A549 (cell line): ENCODE data around the gene BPIFB4. TPM values are rescaled to one million over a fixed set of nuclear protein-coding genes. Genes with fewer than 3 reads are reported as not detected.
"Not testable (repeated sequence)": the region's sequence is repeated elsewhere in the genome, so short reads cannot be mapped to it uniquely, and the experiment has no call there.

Experiments used
- ATAC-seq, 2 experiments: fragments of 200-7000 bp in 1 of 2; fragments of >200 bp in 1 of 2; cut with Nextera tagmentation in 1 of 2; cut with Tn5 transposase in 1 of 2; 3 replicates each; pipeline versions ENCODE4 v1.8.0 to v1.9.1; 2018 to 2020; ENCODE audit warnings: mild to moderate bottlenecking in 1 of 2, moderate library complexity in 1 of 2
- CTCF ChIA-PET: fragments of 300-600 bp; sonication (Branson Sonifier 250); formaldehyde crosslinking; extraction: SDS; loops from one replicate; lab custom pipeline; 2021; ENCODE audit warnings: antibody characterized with exemption, inconsistent platforms; lab: Yijun Ruan, JAX
- POLR2A ChIA-PET: fragments of 350-600 bp; formaldehyde crosslinking; extraction: SDS; loops from one replicate; lab custom pipeline; 2021; ENCODE audit warnings: antibody characterized with exemption, inconsistent platforms; lab: Yijun Ruan, JAX
- DNase-seq, 2 experiments: peaks; one replicate each; pipeline versions ENCODE4 v3.0.0 to v3.0.0-alpha.2; 2011 to 2016; ENCODE audit warnings: low read depth in 1 of 2, low spot score in 1 of 2
- FAIRE-seq: peaks from 2 replicates; lab custom pipeline; 2011; peaks lifted over from hg19 to GRCh38; lab: Jason Lieb, UNC
- H3K27ac ChIP-seq, 2 experiments: fragments of >200 bp; sonication (Bioruptor Twin); formaldehyde crosslinking; 3 replicates each; pipeline ENCODE4 v1.5.1; 2016 to 2017
- H3K4me1 ChIP-seq: fragments of >200 bp; sonication (Bioruptor Twin); formaldehyde crosslinking; 3 replicates; pipeline ENCODE4 v1.6.1; 2016
- H3K4me2 ChIP-seq: fragments of >200 bp; sonication (Bioruptor Twin); formaldehyde crosslinking; 3 replicates; pipeline ENCODE4 v1.6.1; 2016
- H3K4me3 ChIP-seq: fragments of >200 bp; sonication (Bioruptor Twin); formaldehyde crosslinking; 3 replicates; pipeline ENCODE4 v1.5.1; 2016
- H3K9me3 ChIP-seq: fragments of >200 bp; sonication (Bioruptor Twin); formaldehyde crosslinking; 3 replicates; pipeline ENCODE4 v1.6.1; 2016
- ATOH8 ChIP-seq: fragments of 250-450 bp; sonication (Bioruptor Pico); IDR thresholded peaks from 2 replicates; pipeline ENCODE4 v1.5.0; 2020; ENCODE audit warnings: low read depth, mild to moderate bottlenecking, moderate library complexity
- BHLHE40 ChIP-seq: IDR thresholded peaks from 2 replicates; pipeline ENCODE4 v1.6.1; 2012; ENCODE audit warnings: low read depth, low read length, inconsistent platforms
- CBX2 ChIP-seq: fragments of 200-600 bp; sonication (generic); IDR thresholded peaks from 2 replicates; pipeline ENCODE4 v1.6.1; 2016; ENCODE audit warnings: low read depth, mild to moderate bottlenecking, borderline replicate concordance
- CEBPB ChIP-seq, 2 experiments: fragments of >200 bp in 1 of 2; sonication (Bioruptor Twin) in 1 of 2; formaldehyde crosslinking in 1 of 2; IDR thresholded peaks; 2 replicates each; pipeline ENCODE4 v1.6.1; 2012 to 2016
- CHD2 ChIP-seq: fragments of 150-350 bp; IDR thresholded peaks from 2 replicates; pipeline ENCODE4 v1.6.1; 2014; ENCODE audit warnings: low read length; ENCODE audit not compliant: partially characterized antibody
- CTCF ChIP-seq: fragments of >200 bp; sonication (Bioruptor Twin); formaldehyde crosslinking; IDR thresholded peaks from 3 replicates; pipeline ENCODE4 v1.5.1; 2016
- ELK1 ChIP-seq: fragments of 150-350 bp; IDR thresholded peaks from 2 replicates; pipeline ENCODE4 v1.6.1; 2014; ENCODE audit warnings: low read depth, mild to moderate bottlenecking, low read length
- EP300 ChIP-seq, 2 experiments: fragments of >200 bp; sonication (Bioruptor Twin); formaldehyde crosslinking; IDR thresholded peaks; 2 replicates in 1 of 2; 3 replicates in 1 of 2; pipeline ENCODE4 v1.6.1; 2016 to 2017
- ESRRA ChIP-seq: fragments of 150-350 bp; IDR thresholded peaks from 2 replicates; pipeline ENCODE4 v1.6.1; 2014; ENCODE audit warnings: mild to moderate bottlenecking, low read length, borderline replicate concordance
- FOXS1 ChIP-seq: fragments of 250-450 bp; sonication (Bioruptor Pico); IDR thresholded peaks from 2 replicates; pipeline ENCODE4 v1.5.0; 2020; ENCODE audit warnings: mild to moderate bottlenecking, moderate library complexity
- HEYL ChIP-seq: fragments of 250-450 bp; sonication (Bioruptor Pico); IDR thresholded peaks from 2 replicates; pipeline ENCODE4 v1.8.0; 2021; ENCODE audit warnings: mild to moderate bottlenecking, moderate library complexity
- HOXB13 ChIP-seq: fragments of 250-450 bp; sonication (Bioruptor Pico); IDR thresholded peaks from 2 replicates; pipeline ENCODE4 v1.5.0; 2020; ENCODE audit warnings: low read depth, mild to moderate bottlenecking, moderate library complexity
- JUN ChIP-seq, 2 experiments: fragments of >200 bp; sonication (Bioruptor Twin); formaldehyde crosslinking; IDR thresholded peaks; 2 replicates in 1 of 2; 3 replicates in 1 of 2; pipeline ENCODE4 v1.6.1; 2016 to 2017
- MAFK ChIP-seq: fragments of 450-650 bp; IDR thresholded peaks from 2 replicates; pipeline ENCODE4 v1.6.1; 2014; ENCODE audit not compliant: partially characterized antibody
- NFE2L2 ChIP-seq: fragments of 150-350 bp; conservative IDR thresholded peaks from 2 replicates; pipeline ENCODE4 v1.6.1; 2014; ENCODE audit warnings: low read length
- NPAS2 ChIP-seq: fragments of 250-450 bp; sonication (Bioruptor Pico); IDR thresholded peaks from 2 replicates; pipeline ENCODE4 v1.8.0; 2022; ENCODE audit warnings: mild to moderate bottlenecking, moderate library complexity, borderline replicate concordance
- NR3C1 ChIP-seq: fragments of >200 bp; sonication (Bioruptor Twin); formaldehyde crosslinking; IDR thresholded peaks from 3 replicates; pipeline ENCODE4 v1.6.1; 2017
- POLR2AphosphoS2 ChIP-seq: conservative IDR thresholded peaks from 2 replicates; pipeline ENCODE4 v1.6.1; 2012; ENCODE audit warnings: low read length, improper control_type of control experiment, inconsistent platforms
- RNF2 ChIP-seq: fragments of 200-600 bp; sonication (generic); IDR thresholded peaks from 2 replicates; pipeline ENCODE4 v1.6.1; 2016; ENCODE audit warnings: low read depth, mild to moderate bottlenecking, antibody characterized with exemption, moderate library complexity, borderline replicate concordance
- TFCP2L1 ChIP-seq: fragments of 250-450 bp; sonication (Bioruptor Pico); IDR thresholded peaks from 2 replicates; pipeline ENCODE4 v1.5.0; 2021; ENCODE audit warnings: mild to moderate bottlenecking
- ZNF302 ChIP-seq: fragments of 250-450 bp; sonication (Bioruptor Pico); IDR thresholded peaks from 2 replicates; pipeline ENCODE4 v1.9.0; 2021; ENCODE audit warnings: inconsistent platforms, mild to moderate bottlenecking, moderate library complexity
- WGBS: methylation state at CpG from one replicate; pipeline ENCODE4 v1.1.6; 2017; ENCODE audit errors: missing lambda C conversion rate; 5-methylcytosine and 5-hydroxymethylcytosine counted together
- polyA plus RNA-seq, 4 experiments: library from polyadenylated mRNA; depleted of rRNA in 3 of 4; stranded (reverse); fragments of >200 nt; fragmentation: RNase III in 1 of 4; extraction: RNeasy Plus Mini Kit Qiagen cat#74134 plus additional on column Dnase treatment in 1 of 4; gene quantifications; 2 replicates in 3 of 4; 3 replicates in 1 of 4; pipeline ENCODE4 v1.2.3, GENCODE V29; 2011 to 2017

The BPIFB4 gene
- polyA plus RNA-seq, 2 of the 4 experiments (the other 2 are of a cell fraction) = not detected

GRCh38 chr20:33104336-33104735 lies 24.9 kb downstream of the BPIFB4 start (continued):
- no peak for TF ChIP-seq CTCF
- no peak for TF ChIP-seq CHD2
- TF ChIP-seq MAFK = no peak
- TF ChIP-seq HEYL (CRISPR knock-in tag) = no peak
- TF ChIP-seq FOXS1 (CRISPR knock-in tag) = no peak
- TF ChIP-seq TFCP2L1 (CRISPR knock-in tag) = no peak
- no peak for TF ChIP-seq CEBPB (IDR thresholded peaks at IDR 0.05)
- no peak for TF ChIP-seq JUN (IDR thresholded peaks at IDR 0.05)

- ATAC-seq (no peak), FAIRE-seq (no peak), DNase-seq (no peak)
- 76% methylated on average over 8 of the region's 8 CpGs for WGBS
- no peaks in the 10 kb centered on the region for H3K9me3 ChIP-seq
- H3K4me3 ChIP-seq = no peak overlapping the region
- H3K4me2 ChIP-seq = no peak overlapping the region
- TF ChIP-seq CTCF (no peak), CBX2 (no peak), POLR2AphosphoS2 (no peak), ELK1 (no peak), EP300 (IDR thresholded peaks at IDR 0.05) (no peak), ZNF302 (no peak), MAFK (no peak), NPAS2 (CRISPR knock-in tag) (no peak), CEBPB (IDR thresholded peaks at IDR 0.05) (no peak), NFE2L2 (no peak), NR3C1 (no peak), RNF2 (no peak), BHLHE40 (no peak), ATOH8 (CRISPR knock-in tag) (no peak), ESRRA (no peak), HOXB13 (no peak)
- H3K4me1 ChIP-seq = no peaks in the 10 kb centered on the region
- no peak overlapping the region for H3K27ac ChIP-seq
- ChIA-PET CTCF (interaction anchor here (0.6 to 2.2 kb wide), 5 partner anchors 9 to 203 kb away, joined by 3 to 9 read pairs (median 3); no protein-coding TSS in a partner anchor), POLR2A (no interaction called here)
Observed at GRCh38 chr20:33105316-33105924, 26.0 kb downstream of the BPIFB4 start.

- FAIRE-seq, H3K4me2 ChIP-seq, H3K9me3 ChIP-seq, POLR2A ChIA-PET, H3K27ac ChIP-seq, H3K4me1 ChIP-seq, H3K4me3 ChIP-seq: not testable (repeated sequence)
- WGBS = 41% methylated on average over 7 of the region's 7 CpGs
- DNase-seq (peak in 1 of 2 experiments; percentile 21), ATAC-seq (peak in 1 of 2 experiments; percentile 61; a peak in 3 of 6 replicates)
- CTCF ChIA-PET = interaction anchor here (0.6 to 2.2 kb wide), 6 partner anchors 10 to 204 kb away, joined by 3 to 9 read pairs (median 4); no protein-coding TSS in a partner anchor
Observed at GRCh38 chr20:33106058-33106620, 26.7 kb downstream of the BPIFB4 start.
